ENCODE measurements around the gene MYLK.

Gene MYLK

GRCh38 chr3:123791417-123791816, 92.7 kb downstream of the MYLK start:
- DNase-seq (ENCODE audit: low spot score): no peak

GRCh38 chr3:123791073-123791370, 93.1 kb downstream of the MYLK start:
- no peak for DNase-seq (ENCODE audit: low spot score)

DNA sequence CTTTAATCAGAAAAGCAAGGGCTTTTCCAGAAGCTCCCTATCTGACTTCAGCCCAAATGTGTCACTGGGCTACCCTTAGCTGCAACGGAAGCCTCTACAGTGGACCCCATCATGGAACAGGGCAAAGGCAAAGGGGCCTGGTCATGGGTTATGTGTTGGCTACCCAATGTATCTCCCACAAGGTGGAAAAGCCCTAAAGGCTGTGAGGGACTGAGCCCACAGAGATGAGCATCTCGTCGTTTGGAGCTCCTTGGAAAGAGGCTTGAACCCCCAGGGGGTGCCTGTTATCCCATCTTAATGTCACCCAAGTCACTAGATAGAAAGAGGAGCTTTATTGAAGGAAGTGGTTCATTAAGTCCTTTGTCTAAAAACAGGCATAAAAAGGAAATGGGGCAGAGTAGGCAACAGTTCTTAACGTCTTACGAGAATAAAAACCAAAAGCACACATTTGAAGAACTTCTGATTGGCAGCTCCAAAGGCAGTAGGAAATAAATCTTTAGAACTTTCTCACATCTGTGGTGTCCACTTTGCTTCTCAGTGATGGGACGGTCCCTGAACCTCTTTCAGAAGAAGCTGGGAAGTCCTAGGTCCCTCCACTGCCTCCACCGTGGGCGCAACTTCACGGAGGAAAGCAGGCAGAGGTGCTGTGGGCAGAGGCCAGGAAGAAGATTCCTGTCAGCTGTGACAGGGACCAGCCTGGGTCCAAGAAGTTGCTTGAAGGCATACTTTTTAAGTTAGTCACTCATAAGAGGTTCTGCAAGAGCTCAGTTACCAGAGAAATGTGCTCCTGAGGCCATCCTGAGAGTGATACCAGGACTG, 93.7 kb downstream of the MYLK start:
- DNase-seq (ENCODE audit: low spot score): no peak

DNA sequence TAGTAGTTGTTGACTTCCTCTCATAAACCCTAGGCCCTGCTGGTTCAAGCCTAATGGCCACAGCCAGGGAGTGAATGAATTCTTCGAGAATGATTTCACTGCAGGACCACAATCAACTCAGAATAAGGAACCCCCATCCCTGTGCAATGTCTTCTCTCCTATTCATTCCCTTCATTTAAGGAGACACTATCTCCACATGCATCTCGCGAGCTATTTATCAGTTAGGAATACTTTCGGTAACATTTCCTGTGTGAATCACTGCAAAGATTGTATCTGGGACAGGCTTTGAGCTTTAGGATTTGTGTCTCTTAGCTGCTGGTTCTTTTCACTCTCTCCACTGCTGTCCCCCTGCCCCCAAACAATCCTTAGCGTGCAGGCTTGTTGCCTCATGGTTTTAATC, 94.4 kb downstream of the MYLK start:
- DNase-seq (ENCODE audit: low spot score): no peak

- no peak for DNase-seq (ENCODE audit: low spot score)
Measured at GRCh38 chr3:123789160-123789559, 95.0 kb downstream of the MYLK start.

- no peak for DNase-seq (ENCODE audit: low spot score)
Measured at GRCh38 chr3:123788710-123789109, 95.4 kb downstream of the MYLK start.

DNA sequence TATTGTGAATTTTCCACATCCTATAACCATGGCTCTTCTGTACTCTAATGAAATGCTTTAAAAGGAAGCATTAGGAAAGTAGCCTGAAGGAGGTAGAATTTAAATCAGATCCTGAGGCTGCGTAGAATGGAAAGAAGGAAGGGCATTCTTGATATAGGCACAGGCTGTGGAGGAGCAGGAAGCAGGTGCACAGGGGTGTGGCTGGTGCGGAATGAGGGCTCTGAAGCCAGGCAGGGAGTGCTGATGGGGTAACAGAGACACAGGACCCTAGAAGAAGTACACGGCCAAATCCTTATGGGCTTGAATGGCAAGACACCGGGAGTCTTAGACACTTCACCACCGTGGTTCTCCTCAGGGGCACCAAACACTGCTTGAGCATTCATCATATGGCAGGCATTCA, 97.0 kb downstream of the MYLK start:
- DNase-seq (ENCODE audit: low spot score): no peak

GRCh38 chr3:123785602-123786001, 98.5 kb downstream of the MYLK start:
- no peak for DNase-seq (ENCODE audit: low spot score)

DNA sequence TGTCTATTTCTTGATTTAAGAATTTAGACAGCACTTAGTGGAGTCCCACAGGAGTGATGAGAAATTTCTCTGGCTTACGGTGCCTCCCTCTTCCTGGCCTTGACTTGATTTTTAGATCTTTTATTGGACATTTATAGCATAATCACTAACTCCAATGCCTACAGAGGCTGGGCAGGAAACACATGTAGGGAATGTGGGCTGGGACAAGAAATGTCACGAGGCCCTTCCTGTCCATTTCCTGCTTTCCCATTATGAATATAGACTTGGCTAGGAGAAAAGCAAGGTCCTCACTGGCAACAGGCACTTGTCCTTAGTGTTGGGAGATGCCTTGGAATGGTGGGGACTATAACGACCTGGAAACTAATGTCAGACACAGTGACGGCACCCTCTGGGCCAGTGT, 100.3 kb downstream of the MYLK start:
- DNase-seq (ENCODE audit: low spot score): no peak

DNA sequence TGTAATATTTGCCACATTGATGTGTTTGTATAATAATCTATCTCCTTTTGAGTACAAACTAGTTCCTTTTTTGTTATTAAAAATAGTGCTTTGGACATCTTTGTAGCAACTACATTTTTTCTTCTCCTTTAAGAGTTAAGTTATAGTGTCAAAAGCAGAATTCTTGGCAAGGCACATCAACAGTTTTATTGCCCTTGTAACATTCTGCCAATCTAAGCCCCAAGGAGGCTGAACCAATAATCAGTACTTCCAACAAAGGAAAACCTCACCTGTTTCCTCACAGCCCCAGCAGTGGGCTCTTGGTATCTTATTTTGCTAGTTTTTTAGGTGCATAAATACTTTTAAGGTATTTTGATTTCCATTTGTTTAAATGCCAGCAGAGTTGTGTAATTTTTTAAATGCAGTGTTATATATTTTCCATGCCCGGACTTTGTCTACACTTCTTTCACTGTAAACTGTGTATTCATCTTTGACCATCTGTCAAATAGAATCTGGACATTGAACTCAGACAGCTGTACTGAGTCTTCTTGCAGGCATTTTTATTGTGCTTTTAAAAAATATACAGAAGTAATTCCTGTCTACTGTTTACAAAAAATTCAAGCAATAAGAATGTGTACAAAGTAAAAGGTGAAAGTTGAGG, 101.0 kb downstream of the MYLK start:
- no peak for DNase-seq (ENCODE audit: low spot score)

DNA sequence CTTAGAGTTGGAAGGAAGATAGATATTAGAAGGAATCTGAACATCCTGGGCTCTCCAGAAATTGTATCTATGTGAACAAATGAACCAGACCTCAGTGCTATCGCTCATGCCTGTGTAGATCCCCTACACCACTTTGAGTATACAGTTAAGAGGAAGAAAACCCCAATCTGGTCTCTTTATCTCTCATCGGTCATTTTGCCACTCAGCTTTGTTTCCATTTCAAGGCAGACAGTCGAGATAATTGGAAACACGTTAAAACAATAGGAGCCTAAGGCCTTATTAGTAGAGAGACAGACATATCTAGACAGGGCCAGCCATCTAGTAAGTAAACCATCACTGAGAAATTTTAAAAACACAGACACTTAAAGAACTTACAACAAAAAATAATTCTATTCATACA, 101.6 kb downstream of the MYLK start:
- DNase-seq (ENCODE audit: low spot score): no peak

DNA sequence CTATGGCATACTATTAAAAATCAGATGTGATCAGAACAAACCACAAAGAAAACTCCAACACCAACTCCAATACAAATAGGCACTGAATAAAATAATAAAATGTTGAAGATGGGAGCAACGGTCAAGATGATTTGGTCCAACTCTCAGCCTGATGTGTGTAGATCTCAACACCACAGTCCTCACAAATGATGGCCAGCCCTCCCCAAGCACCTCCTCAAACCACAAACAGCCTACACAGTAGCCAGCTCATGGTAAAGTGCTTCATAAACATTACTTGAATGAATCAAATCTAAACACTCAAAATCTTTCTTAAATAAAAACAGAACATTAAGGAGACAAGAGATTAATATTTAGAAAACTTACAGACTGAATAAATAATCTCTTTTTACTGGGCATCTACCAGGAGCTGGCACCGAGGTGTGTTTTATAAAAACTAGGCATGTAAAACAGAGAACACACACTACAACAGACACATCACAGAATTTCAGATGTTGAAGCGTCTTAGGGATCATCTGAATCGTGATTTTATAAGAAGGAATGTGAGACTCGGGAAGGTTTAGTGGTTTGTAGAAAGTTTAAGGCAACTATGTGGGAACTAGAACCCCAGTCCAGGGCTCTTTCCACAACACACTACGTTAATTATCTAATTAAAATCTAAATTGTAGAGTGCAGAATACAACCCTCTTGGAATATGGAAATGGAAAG, 102.4 kb downstream of the MYLK start:
- DNase-seq (ENCODE audit: low spot score): no peak

DNA sequence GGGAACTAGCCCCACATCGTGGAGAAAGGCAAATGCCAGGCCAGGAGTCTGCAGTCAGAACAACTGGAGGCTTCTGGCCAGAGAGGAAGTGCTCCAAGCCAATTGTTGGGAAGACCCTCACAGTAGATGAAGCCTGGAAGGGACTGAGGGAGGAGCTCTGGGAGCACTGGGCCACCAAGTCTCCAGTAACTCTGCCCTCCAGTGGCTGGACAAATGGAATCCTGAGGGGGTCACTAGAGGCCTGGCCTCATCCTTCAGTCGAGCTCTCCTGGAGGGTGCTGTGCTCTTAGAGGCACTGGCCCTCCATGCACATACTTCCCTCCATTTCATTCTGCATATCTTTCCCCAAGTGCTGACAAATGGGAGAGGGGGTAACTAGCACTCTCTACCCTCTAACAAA, 103.0 kb downstream of the MYLK start:
- DNase-seq (ENCODE audit: low spot score): no peak

GRCh38 chr3:123780656-123781055, 103.5 kb downstream of the MYLK start:
- no peak for DNase-seq (ENCODE audit: low spot score)

DNA sequence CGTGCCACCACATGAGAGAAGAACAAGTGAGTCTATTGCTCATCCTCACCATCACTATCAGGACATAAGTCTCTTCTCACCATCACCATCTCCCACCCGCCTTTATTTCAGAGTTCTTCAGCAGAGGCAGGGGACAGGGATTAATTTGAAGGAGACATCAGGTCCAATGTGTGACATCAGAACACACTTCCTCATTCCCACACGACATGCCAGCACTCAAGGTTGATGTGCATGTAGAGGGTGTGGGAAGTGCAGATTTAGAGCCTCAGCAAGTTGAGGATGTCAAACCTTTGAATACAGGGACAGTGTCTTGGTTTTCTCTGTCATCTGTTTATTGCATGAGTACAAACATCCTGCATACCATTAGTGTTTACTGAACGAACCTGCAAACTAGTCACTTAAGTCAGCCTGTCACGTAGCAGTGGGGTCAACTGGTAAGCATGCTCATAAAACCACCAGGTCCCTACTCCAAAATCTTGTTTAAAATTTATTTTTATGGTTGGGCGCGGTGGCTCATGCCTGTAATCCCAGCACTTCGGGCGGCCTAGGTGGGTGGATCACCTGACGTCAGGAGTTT, 104.4 kb downstream of the MYLK start:
- DNase-seq (ENCODE audit: low spot score): no peak

- DNase-seq (ENCODE audit: low spot score): peak; percentile 74
Measured at GRCh38 chr3:123778991-123779622, 105.0 kb downstream of the MYLK start.

GRCh38 chr3:123778525-123778924, 105.6 kb downstream of the MYLK start:
- DNase-seq (ENCODE audit: low spot score): no peak

DNA sequence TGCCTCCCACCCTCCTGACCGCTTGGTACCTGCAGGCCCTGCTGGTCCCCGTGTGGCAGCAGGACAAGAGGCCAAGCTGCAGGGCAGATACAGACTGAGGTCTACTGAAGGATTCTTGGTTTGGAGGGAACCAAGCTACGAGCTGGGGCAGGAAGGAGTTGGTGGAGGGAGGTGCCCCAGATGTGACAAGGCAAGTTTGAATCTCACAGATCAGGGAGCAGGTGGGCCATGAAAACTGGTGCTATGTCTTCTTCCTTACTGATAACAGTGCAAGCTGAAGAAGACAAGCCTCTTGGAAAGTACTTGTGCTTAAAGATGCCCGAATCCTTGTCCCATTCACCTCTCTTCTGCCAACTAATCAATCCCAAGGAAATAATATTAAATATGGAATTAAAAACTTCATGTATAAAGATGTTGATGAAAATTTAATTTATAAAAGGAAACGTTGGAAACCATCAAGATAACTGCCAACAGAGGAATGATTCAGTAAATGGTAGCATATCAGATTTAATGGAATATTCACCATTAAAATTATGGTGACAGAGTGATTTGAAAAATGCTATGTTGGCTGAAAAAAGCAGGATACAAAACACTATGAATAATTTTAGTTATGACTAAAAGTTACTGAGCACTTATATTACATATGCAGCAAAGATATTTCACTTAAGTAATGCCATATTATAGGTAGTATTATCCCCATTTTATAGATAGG, 107.9 kb downstream of the MYLK start:
- no peak for DNase-seq (ENCODE audit: low spot score)

DNA sequence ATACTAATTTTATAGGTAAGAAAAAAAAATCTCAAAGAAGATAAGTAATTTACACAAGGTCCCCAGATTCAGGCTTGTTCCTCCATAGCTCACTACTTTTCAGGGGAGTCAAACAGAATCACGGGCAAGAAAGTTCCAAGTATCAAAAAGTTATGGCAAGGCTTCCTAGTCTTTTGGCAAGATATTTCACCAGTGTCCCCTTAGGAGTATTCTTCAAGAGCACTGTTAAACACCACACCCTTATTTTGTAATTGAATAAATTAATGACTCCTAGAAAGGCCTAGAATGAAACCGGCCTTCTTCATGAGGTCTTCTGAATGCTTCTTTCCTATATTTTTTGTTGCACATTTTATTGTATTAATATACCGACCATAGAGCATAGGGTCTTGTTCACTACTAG, 109.7 kb downstream of the MYLK start:
- DNase-seq (ENCODE audit: low spot score): no peak

DNA sequence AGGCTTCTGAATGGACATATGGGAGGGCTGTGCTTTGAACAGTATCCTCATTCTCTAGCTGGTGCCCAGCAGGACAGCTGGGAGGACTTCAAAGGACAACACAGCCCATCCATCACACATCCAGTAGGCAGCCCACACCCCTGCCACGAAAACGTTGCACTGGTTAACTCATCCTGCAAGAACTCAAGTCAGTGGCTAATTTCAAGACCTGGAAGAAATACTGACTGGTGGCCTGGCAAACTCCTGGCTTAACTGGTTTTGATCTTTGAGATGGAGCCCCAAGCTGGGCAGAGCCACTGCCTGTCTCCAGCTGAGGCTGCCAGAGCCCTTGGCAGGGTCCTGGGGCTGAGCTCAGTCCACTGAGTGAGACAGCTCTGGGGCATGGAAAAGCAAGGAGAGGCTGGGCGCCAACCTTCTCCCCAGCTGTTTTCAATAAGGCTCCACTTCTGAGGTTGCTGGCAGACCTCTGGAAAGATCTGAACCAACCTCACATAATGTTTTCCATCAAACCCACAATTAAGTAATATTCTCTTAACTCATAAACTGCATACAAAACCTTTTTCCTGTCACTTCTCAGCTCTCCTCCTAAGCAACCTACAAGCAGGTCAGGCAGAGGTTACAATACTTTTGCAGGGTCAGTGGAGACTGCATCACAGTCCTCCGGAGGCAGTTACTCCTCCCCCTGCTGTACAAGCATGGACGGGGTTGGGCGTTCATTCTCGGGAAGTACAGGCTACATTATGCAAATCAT, 110.3 kb downstream of the MYLK start:
- peak; percentile 87 for DNase-seq (ENCODE audit: low spot score)

DNA sequence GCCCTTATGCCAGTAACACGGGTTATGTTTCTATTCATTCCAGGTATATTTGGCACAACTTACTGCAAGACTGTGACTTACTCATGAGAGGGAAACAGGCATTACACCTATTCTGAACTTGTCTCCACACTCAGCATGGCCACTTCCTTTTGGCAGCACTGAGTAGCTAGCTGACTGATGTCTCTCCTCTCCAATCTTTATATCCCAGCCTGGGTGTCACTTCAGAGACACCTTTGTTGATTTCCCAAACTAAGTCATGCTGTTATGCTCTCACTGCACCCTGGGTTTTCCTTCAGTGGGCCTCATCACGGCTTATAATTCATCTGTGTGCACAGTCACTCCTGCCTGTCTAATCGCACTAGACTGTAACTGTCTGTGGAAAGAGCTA, 114.8 kb downstream of the MYLK start:
- no peak for DNase-seq (ENCODE audit: low spot score)

All from Ammon's horn (tissue), 1 donor.